22Rv1 (cell line): ENCODE data around the gene TTF2.
"Not testable (repeated sequence)": the region's sequence is repeated elsewhere in the genome, so short reads cannot be mapped to it uniquely, and the experiment has no call there.

Experiments
- H3K27ac ChIP-seq: fragments of 450-650 bp; 2 replicates; pipeline ENCODE4 v1.5.1; 2017
- ZFX ChIP-seq: fragments of 450-650 bp; IDR thresholded peaks from 2 replicates; pipeline ENCODE4 v1.6.1; 2017; ENCODE audit warnings: antibody characterized with exemption, borderline replicate concordance
- TF ChIP-seq, protein P1 (sequence below): fragments of 450-650 bp; IDR thresholded peaks from 2 replicates; pipeline ENCODE4 v1.5.1; 2017; ENCODE audit warnings: mild to moderate bottlenecking

The TTF2 gene

DNA sequence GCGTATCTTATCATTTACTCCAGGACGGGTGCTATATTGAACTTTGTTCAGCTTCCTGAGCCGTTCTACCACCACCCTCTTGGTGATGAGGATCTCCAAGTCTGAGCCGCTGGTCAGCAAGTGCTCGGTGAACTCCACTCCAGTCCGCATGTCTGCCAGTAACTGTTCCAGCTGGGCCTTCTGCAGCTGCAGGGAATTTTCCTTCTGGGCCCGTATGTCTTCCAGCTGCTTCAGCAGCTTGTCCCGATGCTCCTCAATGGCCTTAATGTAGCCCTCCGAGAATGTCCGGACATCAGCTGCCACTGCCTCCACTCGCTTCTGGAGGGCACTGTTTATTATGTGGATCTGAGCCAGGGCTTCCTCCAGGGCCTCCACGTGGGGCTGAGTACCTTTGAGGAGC is 58.0 kb downstream of the TTF2 start:
- no peak for TF ChIP-seq ZFX
- TF ChIP-seq, protein P1, sequence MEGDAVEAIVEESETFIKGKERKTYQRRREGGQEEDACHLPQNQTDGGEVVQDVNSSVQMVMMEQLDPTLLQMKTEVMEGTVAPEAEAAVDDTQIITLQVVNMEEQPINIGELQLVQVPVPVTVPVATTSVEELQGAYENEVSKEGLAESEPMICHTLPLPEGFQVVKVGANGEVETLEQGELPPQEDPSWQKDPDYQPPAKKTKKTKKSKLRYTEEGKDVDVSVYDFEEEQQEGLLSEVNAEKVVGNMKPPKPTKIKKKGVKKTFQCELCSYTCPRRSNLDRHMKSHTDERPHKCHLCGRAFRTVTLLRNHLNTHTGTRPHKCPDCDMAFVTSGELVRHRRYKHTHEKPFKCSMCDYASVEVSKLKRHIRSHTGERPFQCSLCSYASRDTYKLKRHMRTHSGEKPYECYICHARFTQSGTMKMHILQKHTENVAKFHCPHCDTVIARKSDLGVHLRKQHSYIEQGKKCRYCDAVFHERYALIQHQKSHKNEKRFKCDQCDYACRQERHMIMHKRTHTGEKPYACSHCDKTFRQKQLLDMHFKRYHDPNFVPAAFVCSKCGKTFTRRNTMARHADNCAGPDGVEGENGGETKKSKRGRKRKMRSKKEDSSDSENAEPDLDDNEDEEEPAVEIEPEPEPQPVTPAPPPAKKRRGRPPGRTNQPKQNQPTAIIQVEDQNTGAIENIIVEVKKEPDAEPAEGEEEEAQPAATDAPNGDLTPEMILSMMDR = no peak
- no peak overlapping the region for H3K27ac ChIP-seq

DNA sequence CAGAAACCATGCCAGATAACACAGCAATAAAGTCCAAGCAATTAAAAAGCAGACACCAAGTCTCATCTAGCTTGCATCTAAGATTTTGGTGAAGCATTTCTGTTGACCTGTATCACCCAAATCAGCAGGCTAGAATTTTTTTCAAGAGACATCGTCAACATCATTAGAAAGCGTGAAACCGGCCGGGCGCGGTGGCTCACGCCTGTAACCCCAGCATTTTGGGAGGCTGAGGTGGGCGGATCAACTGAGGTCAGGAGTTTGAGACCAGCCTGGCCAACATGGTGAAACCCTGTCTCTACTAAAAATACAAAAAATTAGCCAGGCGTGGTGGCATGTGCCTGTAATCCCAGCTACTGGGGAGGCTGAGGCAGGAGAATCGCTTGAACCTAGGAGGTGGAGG is 59.0 kb downstream of the TTF2 start:
- H3K27ac ChIP-seq = not testable (repeated sequence)

DNA sequence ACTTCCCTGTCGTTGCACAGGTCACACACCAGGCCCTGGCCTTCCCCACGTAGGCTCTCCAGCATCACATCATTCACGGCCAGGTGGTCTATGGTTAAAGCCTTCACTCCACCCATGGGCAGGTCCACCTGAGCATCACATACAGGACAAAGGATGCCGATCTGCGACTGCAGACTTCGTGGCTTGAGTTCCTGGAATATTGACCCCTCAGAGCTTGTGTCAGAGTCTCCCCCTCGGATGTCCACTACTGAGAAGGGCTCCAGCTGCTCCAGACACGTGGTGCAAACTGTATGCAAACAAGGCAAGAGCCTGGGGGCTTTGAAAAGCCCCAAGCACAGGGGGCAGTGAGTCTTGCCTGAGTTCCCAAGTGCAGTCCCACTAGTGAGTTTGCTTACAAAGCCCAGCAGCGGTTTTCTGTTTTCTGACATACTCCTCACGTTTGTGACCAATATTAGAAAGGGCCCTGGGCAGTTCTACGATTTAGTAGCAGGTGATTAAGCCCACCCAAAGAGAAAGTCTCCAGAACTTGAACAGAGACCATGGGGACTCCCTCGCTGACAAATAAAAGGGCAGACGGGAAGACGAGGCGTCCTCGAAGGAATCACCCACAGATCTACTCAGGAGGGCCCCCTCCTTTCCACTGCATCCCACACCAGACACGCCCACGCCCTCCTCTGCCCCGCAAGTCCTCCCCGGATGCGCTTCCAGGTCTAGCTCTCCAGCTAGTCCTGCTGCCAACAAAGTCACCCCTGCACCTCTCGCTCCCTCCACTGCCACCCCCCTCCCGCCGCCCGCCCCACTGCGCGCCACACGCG is 60.9 kb downstream of the TTF2 start:
- H3K27ac ChIP-seq = peak overlapping the region; percentile 84
- TF ChIP-seq ZFX = no peak
- TF ChIP-seq, protein P1 = no peak

DNA sequence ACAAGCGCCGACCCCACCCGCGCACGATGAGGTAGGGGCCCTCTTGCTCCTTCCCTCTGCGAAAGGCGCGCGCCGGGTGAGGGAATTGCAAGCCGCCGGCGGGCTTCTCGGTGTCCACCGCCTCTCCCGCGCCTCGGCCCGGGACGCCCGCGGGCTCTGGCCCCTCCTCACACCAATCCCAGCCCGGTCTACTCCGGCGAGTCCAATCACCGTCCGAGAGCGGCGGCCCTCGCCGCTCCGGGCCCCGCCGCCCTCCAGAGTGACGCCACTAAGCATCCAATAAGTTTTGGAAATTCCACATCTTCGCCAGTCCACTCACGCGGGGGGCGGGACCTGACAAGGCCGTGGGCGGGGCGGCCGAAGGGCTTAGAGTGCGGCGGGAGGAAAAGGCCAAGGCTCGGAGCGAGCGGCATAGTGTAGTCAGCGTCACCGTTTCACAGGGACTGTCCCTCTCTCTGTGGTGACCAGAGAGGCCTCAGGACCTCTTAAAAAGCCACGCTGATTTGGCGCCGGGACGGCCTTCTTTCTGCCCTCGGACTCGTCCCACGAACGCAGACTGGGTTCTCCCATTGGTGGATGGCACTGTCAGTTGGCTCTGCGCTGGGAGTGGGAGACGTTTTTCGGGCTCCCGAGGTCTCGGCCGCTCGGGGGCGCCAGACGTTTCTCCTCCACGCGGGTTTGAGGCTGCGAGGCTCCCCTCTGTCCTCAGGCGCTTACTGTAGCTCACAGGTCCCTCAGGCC is 61.6 kb downstream of the TTF2 start, which contains the start of gene TRIM45:
Gene TRIM45, minus strand, starts transcription at position 161 of the 741 bp plus-strand sequence. CDS start 548 bp downstream, outside the sequence.
- peak within 1 kb of the TSS; percentile 84 for H3K27ac ChIP-seq
- TF ChIP-seq, protein P1 = peak; percentile 85
- TF ChIP-seq ZFX = no peak

DNA sequence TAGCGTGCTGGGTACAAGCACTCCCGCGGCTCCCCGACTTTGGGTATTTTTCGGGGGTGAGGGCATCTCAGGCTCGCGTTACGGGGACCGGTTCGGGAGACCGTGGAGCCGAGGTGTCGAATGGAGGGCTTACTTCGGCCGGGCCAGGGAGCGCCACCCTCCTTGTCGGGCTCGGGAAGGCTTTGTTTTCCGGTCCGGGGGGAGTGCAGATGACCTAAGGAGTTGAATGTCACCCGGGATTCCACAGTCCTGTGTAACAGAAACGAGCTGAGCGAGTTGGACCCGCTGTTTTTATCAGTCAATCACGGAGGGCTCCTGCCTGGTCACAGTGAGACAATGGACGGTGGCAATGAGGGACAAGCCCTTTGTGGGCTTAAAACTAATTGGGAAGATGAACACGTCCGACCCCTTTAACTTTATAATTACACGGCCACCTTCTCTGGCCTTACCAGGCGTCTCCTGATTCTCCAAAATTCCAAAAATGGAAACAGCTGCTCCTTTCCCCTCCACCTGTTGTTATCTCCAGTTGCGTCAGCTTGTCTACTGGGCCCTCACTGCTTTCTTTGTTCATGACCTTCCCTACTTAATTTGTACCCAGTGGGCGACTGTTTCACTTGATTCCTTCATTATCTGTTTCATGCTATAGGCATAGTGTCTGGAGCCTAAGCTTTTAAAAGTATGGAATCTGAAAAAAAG is 62.4 kb downstream of the TTF2 start:
- TF ChIP-seq, protein P1 = peak; percentile 34
- no peak for TF ChIP-seq ZFX
- peak overlapping the region; percentile 84 for H3K27ac ChIP-seq

DNA sequence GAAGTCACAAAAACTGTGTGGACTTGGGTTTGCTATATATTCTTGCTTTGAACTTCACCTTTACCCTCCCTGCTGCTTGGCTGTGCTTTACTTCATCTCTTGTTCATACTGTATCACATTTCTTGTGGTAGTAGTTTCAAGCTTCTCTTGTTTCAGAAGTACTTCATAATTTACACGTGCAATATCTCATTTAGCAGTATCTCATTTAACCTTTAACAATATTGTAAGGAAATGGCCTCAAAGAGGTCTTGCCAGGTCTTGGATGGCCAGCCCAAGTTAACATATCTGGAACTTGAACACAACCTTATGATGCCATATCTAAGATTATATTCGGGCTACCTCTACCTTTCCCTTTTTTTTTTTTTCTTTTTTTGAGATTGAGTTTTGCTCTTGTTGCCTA is 63.1 kb downstream of the TTF2 start:
- H3K27ac ChIP-seq = no peak overlapping the region
- TF ChIP-seq, protein P1 = no peak
- no peak for TF ChIP-seq ZFX

DNA sequence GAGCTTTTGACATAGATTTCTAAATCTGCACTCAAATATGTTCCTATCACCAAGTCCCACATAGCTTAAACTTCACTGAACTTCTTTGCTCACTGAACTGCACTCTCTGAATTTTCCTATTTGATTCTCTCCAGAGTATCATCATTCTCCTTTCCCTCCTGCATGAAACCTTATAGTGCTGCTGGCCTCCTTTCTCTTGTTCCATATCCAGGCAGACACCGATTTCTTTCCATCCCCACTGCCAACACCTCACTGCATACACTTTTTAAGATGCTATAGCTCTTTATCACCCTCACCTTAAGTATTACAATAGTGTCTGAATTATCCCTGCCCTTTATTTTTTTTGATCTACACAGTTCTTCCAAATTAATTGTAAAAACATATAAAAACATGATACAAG is 64.5 kb downstream of the TTF2 start:
- TF ChIP-seq ZFX = no peak
- TF ChIP-seq, protein P1 = no peak

More for the DNA sequence above, 64.5 kb downstream of the TTF2 start:
- no peak overlapping the region for H3K27ac ChIP-seq
